ENCODE data around the gene NUAK2. TPM values are rescaled to one million over a fixed set of nuclear protein-coding genes. Genes with fewer than 3 reads are reported as not detected.

The NUAK2 gene
- total RNA-seq, 1 experiment from 2014 or later, result 3.9 TPM

DNA sequence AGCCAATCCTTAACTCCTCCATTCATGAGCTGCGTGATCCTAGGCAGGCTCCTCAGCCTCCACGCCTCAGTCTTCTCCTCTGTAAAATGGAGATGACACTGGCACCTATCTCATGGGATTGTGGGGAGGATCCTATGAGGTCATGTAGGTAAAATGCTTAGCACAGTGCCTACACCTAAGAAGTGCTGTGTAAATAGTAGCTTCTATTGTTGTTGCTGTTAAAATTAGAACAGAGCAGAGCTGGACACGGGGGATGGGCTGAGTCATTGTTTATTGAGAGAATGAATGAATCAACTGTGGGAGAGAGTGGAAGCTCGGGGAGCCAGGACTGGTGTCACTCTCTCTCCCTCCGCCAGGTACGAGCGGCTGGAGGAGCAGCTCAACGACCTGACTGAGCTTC, 50.8 kb downstream of the NUAK2 start:
- Histone ChIP-seq H3K79me2 (ENCODE audit: low read depth) (no peaks in the 10 kb centered on the region), H3K4me2 (peak overlapping the region; percentile 18; the same call in 1 of the 2 replicates), H3K27me3 (ENCODE audit: insufficient read depth, low read depth) (no peaks in the 10 kb centered on the region), H3K27ac (no peak overlapping the region), H3K36me3 (ENCODE audit: low read depth) (no peaks in the 10 kb centered on the region), H3K9me2 (ENCODE audit: insufficient read depth) (no peaks in the 10 kb centered on the region), H2AFZ (no peak overlapping the region), H3F3A (ENCODE audit: insufficient read depth, low read depth) (no peaks in the 10 kb centered on the region), H3K4me3 (no peak overlapping the region), H3K9me3 (ENCODE audit: insufficient read depth, low read depth) (no peaks in the 10 kb centered on the region), H4K20me1 (ENCODE audit: insufficient read depth) (no peaks in the 10 kb centered on the region), H3K4me1 (replicated peaks; ENCODE audit: insufficient read depth) (peaks cover 5% of the 10 kb centered on the region)
- CTCF ChIA-PET, result interaction anchor here (0.6 to 2.1 kb wide), 7 partner anchors 42 to 215 kb away, joined by 4 to 15 read pairs (median 4); no protein-coding TSS in a partner anchor
- BruUV-seq (replicated peaks), result no TSS peak
- POLR2A ChIA-PET (ENCODE audit: unreplicated experiment), result interaction anchor here (0.5 kb wide), 1 partner anchor 321 kb away, joined by 4 read pairs; no protein-coding TSS in a partner anchor
- TF ChIP-seq, protein P1, sequence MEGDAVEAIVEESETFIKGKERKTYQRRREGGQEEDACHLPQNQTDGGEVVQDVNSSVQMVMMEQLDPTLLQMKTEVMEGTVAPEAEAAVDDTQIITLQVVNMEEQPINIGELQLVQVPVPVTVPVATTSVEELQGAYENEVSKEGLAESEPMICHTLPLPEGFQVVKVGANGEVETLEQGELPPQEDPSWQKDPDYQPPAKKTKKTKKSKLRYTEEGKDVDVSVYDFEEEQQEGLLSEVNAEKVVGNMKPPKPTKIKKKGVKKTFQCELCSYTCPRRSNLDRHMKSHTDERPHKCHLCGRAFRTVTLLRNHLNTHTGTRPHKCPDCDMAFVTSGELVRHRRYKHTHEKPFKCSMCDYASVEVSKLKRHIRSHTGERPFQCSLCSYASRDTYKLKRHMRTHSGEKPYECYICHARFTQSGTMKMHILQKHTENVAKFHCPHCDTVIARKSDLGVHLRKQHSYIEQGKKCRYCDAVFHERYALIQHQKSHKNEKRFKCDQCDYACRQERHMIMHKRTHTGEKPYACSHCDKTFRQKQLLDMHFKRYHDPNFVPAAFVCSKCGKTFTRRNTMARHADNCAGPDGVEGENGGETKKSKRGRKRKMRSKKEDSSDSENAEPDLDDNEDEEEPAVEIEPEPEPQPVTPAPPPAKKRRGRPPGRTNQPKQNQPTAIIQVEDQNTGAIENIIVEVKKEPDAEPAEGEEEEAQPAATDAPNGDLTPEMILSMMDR (conservative IDR thresholded peaks at IDR 0.05), result no peak
- TF ChIP-seq EZH2 (IDR thresholded peaks at IDR 0.05; ENCODE audit: low read depth), result no peak
- DNase-seq, result no peak
- intact Hi-C loops (cut with micrococcal nuclease; ENCODE audit: unreplicated experiment), result no loop called here

DNA sequence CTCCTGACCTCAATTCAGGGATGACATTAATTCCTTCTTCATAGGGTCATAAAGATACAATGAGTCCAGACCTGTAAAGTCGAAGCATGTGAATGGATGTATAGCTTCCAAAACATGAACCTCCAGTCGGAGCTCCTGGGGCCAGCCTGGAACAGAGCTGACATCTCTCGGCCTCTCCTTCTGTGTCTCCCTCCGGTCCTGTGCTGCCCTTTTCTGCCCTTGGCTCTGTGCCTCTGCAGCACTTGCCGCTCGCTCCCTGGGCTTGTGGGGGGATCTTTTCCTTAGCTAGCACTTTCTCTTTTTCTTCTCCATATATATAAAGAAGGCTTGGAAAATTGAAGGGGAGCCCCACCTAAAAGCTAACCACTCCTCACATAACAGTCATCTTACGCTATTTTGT, 51.3 kb downstream of the NUAK2 start:
- ChIA-PET POLR2A (ENCODE audit: unreplicated experiment) (no interaction called here), CTCF (interaction anchor here (0.6 to 2.1 kb wide), 4 partner anchors 41 to 216 kb away, joined by 4 to 15 read pairs (median 7); no protein-coding TSS in a partner anchor)
- H3K4me2 ChIP-seq, result 0 out of 2 replicates have a peak overlapping the region, but pooled peaks have one; percentile 18
- H3K9me3 ChIP-seq (ENCODE audit: insufficient read depth, low read depth), result no peaks in the 10 kb centered on the region
- no peak for TF ChIP-seq EZH2 (IDR thresholded peaks at IDR 0.05; ENCODE audit: low read depth)
- TF ChIP-seq, protein P1 (conservative IDR thresholded peaks at IDR 0.05), result no peak
- H4K20me1 ChIP-seq (ENCODE audit: insufficient read depth), result no peaks in the 10 kb centered on the region
- DNase-seq, result no peak
- no TSS peak for BruUV-seq (replicated peaks)
- no peak overlapping the region for H2AFZ ChIP-seq
- peaks cover 5% of the 10 kb centered on the region for H3K4me1 ChIP-seq (replicated peaks; ENCODE audit: insufficient read depth)
- H3K36me3 ChIP-seq (ENCODE audit: low read depth), result no peaks in the 10 kb centered on the region
- no peaks in the 10 kb centered on the region for H3F3A ChIP-seq (ENCODE audit: insufficient read depth, low read depth)
- intact Hi-C loops (cut with micrococcal nuclease; ENCODE audit: unreplicated experiment), result no loop called here
- no peaks in the 10 kb centered on the region for H3K79me2 ChIP-seq (ENCODE audit: low read depth)
- no peak overlapping the region for H3K4me3 ChIP-seq
- H3K9me2 ChIP-seq (ENCODE audit: insufficient read depth), result no peaks in the 10 kb centered on the region
- no peak overlapping the region for H3K27ac ChIP-seq
- no peaks in the 10 kb centered on the region for H3K27me3 ChIP-seq (ENCODE audit: insufficient read depth, low read depth)

DNA sequence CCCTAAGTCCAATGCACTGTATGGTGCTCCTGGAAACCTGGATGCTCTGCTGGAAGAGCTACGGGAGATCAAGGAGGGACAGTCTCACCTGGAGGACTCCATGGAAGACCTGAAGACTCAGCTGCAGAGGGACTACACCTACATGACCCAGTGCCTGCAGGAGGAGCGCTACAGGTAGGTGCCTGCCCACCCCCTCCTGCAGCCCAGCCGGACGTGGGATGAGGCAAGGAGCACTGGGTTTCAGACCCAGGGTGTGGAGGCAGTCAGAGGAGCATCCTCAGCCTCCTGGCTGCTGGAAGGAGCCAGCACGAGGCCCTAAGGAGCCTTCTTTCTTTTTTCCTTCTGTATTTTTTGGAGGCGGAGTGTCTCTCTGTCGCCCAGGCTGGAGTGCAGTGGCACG, 51.8 kb downstream of the NUAK2 start:
- no TSS peak for BruUV-seq (replicated peaks)
- POLR2A ChIA-PET (ENCODE audit: unreplicated experiment), result no interaction called here
- H3K36me3 ChIP-seq (ENCODE audit: low read depth), result no peaks in the 10 kb centered on the region
- no peak for DNase-seq
- H2AFZ ChIP-seq, result no peak overlapping the region
- peaks cover 5% of the 10 kb centered on the region for H3K4me1 ChIP-seq (replicated peaks; ENCODE audit: insufficient read depth)
- no peaks in the 10 kb centered on the region for H3F3A ChIP-seq (ENCODE audit: insufficient read depth, low read depth)
- intact Hi-C loops (cut with micrococcal nuclease; ENCODE audit: unreplicated experiment), result no loop called here
- H4K20me1 ChIP-seq (ENCODE audit: insufficient read depth), result no peaks in the 10 kb centered on the region
- no peaks in the 10 kb centered on the region for H3K9me3 ChIP-seq (ENCODE audit: insufficient read depth, low read depth)
- no peaks in the 10 kb centered on the region for H3K9me2 ChIP-seq (ENCODE audit: insufficient read depth)
- no peak for TF ChIP-seq EZH2 (IDR thresholded peaks at IDR 0.05; ENCODE audit: low read depth)
- TF ChIP-seq, protein P1 (conservative IDR thresholded peaks at IDR 0.05), result no peak
- H3K27me3 ChIP-seq (ENCODE audit: insufficient read depth, low read depth), result no peaks in the 10 kb centered on the region
- CTCF ChIA-PET, result interaction anchor here (1.4 kb wide), 1 partner anchor 66 kb away, joined by 4 read pairs; no protein-coding TSS in a partner anchor
- no peak overlapping the region for H3K4me2 ChIP-seq
- H3K4me3 ChIP-seq, result no peak overlapping the region
- H3K79me2 ChIP-seq (ENCODE audit: low read depth), result no peaks in the 10 kb centered on the region
- H3K27ac ChIP-seq, result no peak overlapping the region

All from PC-9 (cell line).